Measurements from ENCODE around the gene SMU1. TPM values are rescaled to one million over a fixed set of nuclear protein-coding genes. Genes with fewer than 3 reads are reported as not detected.

SMU1 gene
- total and polyA plus RNA-seq, 2 of the 13 experiments (the other 11 are each of a cell fraction or from before 2014, with no cell fraction given): 12.9 to 36.6 TPM

DNA sequence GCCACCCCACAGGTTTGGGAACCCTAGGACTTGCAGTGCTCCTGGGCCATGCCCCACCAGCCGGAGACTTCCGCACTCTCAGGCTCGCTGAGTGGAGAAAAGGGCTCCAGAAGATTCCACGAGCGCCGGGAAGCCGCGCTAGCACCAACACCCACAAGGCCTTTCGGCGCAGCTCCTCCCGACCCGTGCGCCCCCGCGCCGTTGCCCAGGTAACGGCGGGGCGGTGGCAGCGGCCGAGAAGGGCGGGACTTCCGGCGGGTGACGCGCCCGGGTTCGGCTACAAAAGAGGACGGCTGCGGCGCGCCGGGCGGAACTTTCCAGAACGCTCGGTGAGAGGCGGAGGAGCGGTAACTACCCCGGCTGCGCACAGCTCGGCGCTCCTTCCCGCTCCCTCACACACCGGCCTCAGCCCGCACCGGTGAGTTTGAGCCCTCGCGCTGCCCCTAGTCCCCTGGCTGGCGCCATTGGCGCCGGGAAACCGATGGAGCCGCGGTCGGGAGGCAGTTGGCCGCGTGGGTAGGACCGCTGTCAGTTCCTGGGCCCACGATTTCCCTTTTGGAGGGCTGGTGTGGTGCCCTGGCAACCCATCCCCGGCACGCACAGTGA lies 51.4 kb downstream of the SMU1 start, which contains the start of gene DNAJA1 (continued):
- TF ChIP-seq NFAT5 (CRISPR knock-in tag; IDR thresholded peaks at IDR 0.05) (peak; percentile 69; the same call in 1 of the 2 replicates), AGO1 (IDR thresholded peaks at IDR 0.05; ENCODE audit: low read depth, low read length, poor library complexity, severe bottlenecking) (no peak), ISL2 (CRISPR knock-in tag; IDR thresholded peaks at IDR 0.05) (peak; percentile 75), CBFB (CRISPR knock-in tag; IDR thresholded peaks at IDR 0.05) (no peak), RBAK (CRISPR knock-in tag; IDR thresholded peaks at IDR 0.05) (no peak), RBM22 (optimal IDR thresholded peaks at IDR 0.05; ENCODE audit: low read length) (peak; percentile 38), CHD4 (IDR thresholded peaks at IDR 0.05; ENCODE audit: borderline replicate concordance, low read length) (no peak), ZNF451 (CRISPR knock-in tag; IDR thresholded peaks at IDR 0.05) (peak; percentile 43; the same call in 1 of the 2 replicates), NR2F1 (CRISPR knock-in tag; IDR thresholded peaks at IDR 0.05) (0 out of 4 replicates have a peak, but pooled peaks of 1 of the 2 experiments have one; percentile 1), PHF21A (CRISPR knock-in tag; IDR thresholded peaks at IDR 0.05) (no peak), DR1 (CRISPR knock-in tag; IDR thresholded peaks at IDR 0.05) (peak; percentile 99), ZNF83 (CRISPR knock-in tag; IDR thresholded peaks at IDR 0.05; ENCODE audit: borderline replicate concordance) (no peak), SRY (CRISPR knock-in tag; IDR thresholded peaks at IDR 0.05) (peak; percentile 86; the same call in 1 of the 2 replicates), TFDP1 (CRISPR knock-in tag; IDR thresholded peaks at IDR 0.05; ENCODE audit: borderline replicate concordance) (peak; percentile 49; the same call in 1 of the 2 replicates), U2AF2 (IDR thresholded peaks at IDR 0.05; ENCODE audit: low read depth, low read length) (no peak), ZNF576 (CRISPR knock-in tag; IDR thresholded peaks at IDR 0.05) (no peak), DNMT1 (CRISPR knock-in tag; IDR thresholded peaks at IDR 0.05) (peak; percentile 37; the same call in 1 of the 2 replicates), FOXP1 (IDR thresholded peaks at IDR 0.05) (no peak), FOXP1 (CRISPR knock-in tag; IDR thresholded peaks at IDR 0.05) (no peak), CEBPZ (IDR thresholded peaks at IDR 0.05; ENCODE audit: low read length) (no peak), ZNF552 (CRISPR knock-in tag; IDR thresholded peaks at IDR 0.05; ENCODE audit: borderline replicate concordance) (no peak; the same call in 1 of the 2 replicates)
